Uterus (tissue), 4 donors: Measurements from ENCODE around the gene SGCA. TPM values are rescaled to one million over a fixed set of nuclear protein-coding genes. Genes with fewer than 3 reads are reported as not detected.

Source experiments
- DNase-seq, 2 donors: peaks; one replicate each; pipeline ENCODE4 v3.0.0-alpha.2; 2019 to 2020
- H3K27ac ChIP-seq, 2 donors: fragments of 200-600 bp; sonication (generic); 1 replicate in 1 of 2; 2 replicates in 1 of 2; pipeline ENCODE4 v1.5.1; 2016 to 2018
- H3K27me3 ChIP-seq, 2 donors: fragments of 200-600 bp; sonication (generic); one replicate each; pipeline ENCODE4 v1.5.1; 2018 to 2019; ENCODE audit warnings: control low read depth in 1 of 2
- H3K36me3 ChIP-seq, 2 donors: fragments of 200-600 bp; sonication (generic); one replicate each; pipeline ENCODE4 v1.5.1; 2019; ENCODE audit warnings: control low read depth in 1 of 2
- H3K4me1 ChIP-seq, 2 donors: fragments of 200-600 bp; sonication (generic); one replicate each; pipeline ENCODE4 v1.5.1; 2018 to 2019; ENCODE audit warnings: control low read depth in 1 of 2
- H3K4me3 ChIP-seq, 2 donors: fragments of 200-600 bp; sonication (generic); 1 replicate in 1 of 2; 2 replicates in 1 of 2; pipeline ENCODE4 v1.5.1; 2018 to 2019; ENCODE audit warnings: mild to moderate bottlenecking in 1 of 2
- H3K9me3 ChIP-seq, 2 donors: fragments of 200-600 bp; sonication (generic); one replicate each; pipeline ENCODE4 v1.5.1; 2019; ENCODE audit warnings: control low read depth in 1 of 2
- POLR2A ChIP-seq, 2 donors: fragments of 450-650 bp; IDR thresholded peaks; one replicate each; pipeline ENCODE4 v1.6.1; 2016; ENCODE audit warnings: antibody characterized with exemption in 2 of 2, mild to moderate bottlenecking in 1 of 2, moderate library complexity in 1 of 2
- intact Hi-C: fragments of 100-400 bp; cut with DNase I; formaldehyde crosslinking; loops from one replicate; pipeline ENCODE4 v1.15.1; 2023; ENCODE audit warnings: low total_unique reads
- total RNA-seq, 4 donors: library from RNA; depleted of rRNA in 3 of 4; stranded (reverse); fragments of >200 nt in 3 of 4; gene quantifications; one replicate each; pipeline versions ENCODE4 v1.1.0 to v1.2.4, GENCODE V29; 2014 to 2023
- TF ChIP-seq, protein P1 (sequence below), 4 experiments: fragments of 200-600 bp in 2 of 4; fragments of 450-650 bp in 2 of 4; sonication (generic) in 2 of 4; IDR thresholded peaks; one replicate each; pipeline ENCODE4 v1.5.1; 2016 to 2019; ENCODE audit warnings: antibody characterized with exemption in 4 of 4, mild to moderate bottlenecking in 2 of 4, moderate library complexity in 1 of 4
- donor health status: DM: yes; HTN: yes; CAD: no.

SGCA gene
- total RNA-seq, 4 donors from 2014 or later, result 0.90 to 119 (median 19.6) TPM; not detected in 1

DNA sequence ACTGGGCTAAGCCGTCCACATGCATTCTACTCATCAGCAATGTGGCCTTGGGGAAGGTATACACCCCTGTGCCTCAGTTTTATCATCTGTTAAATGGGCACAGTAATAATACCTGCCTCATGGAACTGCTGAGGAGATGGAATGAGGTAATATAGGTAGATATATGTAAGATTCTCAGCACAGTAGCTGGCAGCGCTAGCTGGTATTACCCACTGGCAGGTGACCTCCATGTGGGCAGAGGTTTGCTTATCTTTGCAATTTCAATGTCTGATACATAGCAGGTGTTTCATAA, 1.2 kb upstream of the SGCA start:
- no peak for DNase-seq
- Histone ChIP-seq H3K4me3 (no peak overlapping the region), H3K4me1 (peaks cover 0 to 3% of the 10 kb centered on the region in 2 donors), H3K27me3 (no peaks in the 10 kb centered on the region), H3K27ac (no peak overlapping the region), H3K9me3 (no peaks in the 10 kb centered on the region), H3K36me3 (no peaks in the 10 kb centered on the region)
- no peak for TF ChIP-seq POLR2A (IDR thresholded peaks at IDR 0.05)
- TF ChIP-seq, protein P1, sequence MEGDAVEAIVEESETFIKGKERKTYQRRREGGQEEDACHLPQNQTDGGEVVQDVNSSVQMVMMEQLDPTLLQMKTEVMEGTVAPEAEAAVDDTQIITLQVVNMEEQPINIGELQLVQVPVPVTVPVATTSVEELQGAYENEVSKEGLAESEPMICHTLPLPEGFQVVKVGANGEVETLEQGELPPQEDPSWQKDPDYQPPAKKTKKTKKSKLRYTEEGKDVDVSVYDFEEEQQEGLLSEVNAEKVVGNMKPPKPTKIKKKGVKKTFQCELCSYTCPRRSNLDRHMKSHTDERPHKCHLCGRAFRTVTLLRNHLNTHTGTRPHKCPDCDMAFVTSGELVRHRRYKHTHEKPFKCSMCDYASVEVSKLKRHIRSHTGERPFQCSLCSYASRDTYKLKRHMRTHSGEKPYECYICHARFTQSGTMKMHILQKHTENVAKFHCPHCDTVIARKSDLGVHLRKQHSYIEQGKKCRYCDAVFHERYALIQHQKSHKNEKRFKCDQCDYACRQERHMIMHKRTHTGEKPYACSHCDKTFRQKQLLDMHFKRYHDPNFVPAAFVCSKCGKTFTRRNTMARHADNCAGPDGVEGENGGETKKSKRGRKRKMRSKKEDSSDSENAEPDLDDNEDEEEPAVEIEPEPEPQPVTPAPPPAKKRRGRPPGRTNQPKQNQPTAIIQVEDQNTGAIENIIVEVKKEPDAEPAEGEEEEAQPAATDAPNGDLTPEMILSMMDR (IDR thresholded peaks at IDR 0.05), result no peak
- intact Hi-C loops, result no loop called here

DNA sequence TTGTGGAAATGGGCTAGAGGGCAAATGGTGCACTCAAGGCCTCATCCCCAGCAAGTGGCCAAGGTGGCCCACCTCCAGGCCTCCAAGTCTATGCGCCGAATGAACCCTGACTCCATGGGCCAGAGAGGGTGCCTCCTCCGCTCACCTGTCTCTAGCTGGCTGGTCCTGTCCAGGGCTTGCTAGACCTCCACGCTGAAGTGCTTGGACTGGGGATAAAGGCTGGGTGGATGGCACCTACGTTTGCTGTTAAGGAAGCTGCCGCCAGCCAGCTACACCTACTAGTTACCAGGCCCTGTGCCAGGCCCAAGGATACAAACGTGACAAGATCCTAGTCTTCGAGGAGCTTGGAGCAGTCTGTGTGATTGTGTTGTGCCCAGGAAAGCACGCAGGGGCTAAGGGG, 739 bp upstream of the SGCA start:
- Histone ChIP-seq H3K36me3 (no peaks in the 10 kb centered on the region), H3K9me3 (no peaks in the 10 kb centered on the region), H3K27ac (peak overlapping the region in 1 of 2 donors; percentile 90), H3K27me3 (no peaks in the 10 kb centered on the region), H3K4me1 (peaks cover 0 to 3% of the 10 kb centered on the region in 2 donors), H3K4me3 (no peak overlapping the region)
- DNase-seq, result no peak
- TF ChIP-seq, protein P1 (IDR thresholded peaks at IDR 0.05), result no peak
- no peak for TF ChIP-seq POLR2A (IDR thresholded peaks at IDR 0.05)
- intact Hi-C loops, result no loop called here

DNA sequence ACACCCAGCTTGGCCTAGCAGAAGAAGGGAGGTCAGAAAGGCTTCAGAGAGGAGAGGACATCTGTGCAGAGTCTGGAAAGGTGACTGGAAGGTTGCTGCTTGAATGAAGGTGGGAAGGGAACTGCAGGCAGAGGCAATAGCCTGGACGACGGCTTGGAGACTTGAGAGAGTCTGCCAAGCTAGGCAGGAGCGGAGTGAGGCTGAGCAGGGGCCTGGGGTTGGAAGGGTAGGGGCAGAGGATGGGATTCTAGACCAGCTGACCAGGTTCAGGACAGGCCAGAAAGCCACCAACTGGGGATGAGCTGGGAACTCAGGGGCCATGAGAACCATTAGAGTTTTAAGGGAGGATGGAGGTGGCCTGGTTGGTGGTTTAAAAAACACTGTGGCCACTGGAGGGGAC, 339 bp upstream of the SGCA start:
- intact Hi-C loops, result no loop called here
- DNase-seq, result no peak

DNA sequence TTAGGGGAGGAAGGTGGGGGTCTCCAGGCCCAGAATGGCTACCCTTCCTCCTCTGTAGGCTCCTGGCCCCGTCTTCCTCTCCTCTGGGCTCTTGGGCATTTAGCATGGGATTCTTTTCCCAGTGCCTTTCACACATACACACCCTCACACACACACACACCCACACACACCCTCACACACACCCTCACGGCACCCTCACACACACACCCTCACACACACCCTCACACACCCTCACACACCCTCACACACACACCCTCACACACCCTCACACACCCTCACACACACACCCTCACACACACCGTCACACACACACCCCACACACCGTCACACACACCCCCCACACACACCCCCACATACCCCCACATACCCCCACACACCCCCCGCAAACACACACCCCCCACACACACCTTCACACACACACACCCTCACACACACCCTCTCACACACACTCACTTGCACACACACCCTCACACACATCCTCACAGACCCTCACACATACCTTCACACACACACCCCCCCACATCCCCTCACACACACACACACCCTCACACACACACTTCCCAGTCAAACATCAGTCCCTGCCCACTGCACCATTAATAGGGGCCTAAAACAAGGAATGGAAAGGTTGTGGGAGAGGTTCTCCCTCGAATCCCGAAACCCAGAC, 845 bp downstream of the SGCA start:
- TF ChIP-seq, protein P1 (IDR thresholded peaks at IDR 0.05), result no peak
- no peak for TF ChIP-seq POLR2A (IDR thresholded peaks at IDR 0.05)
- Histone ChIP-seq H3K4me3 (peak overlapping the region in 1 of 2 donors; percentile 37), H3K4me1 (peaks cover 0 to 3% of the 10 kb centered on the region in 2 donors), H3K9me3 (no peaks in the 10 kb centered on the region), H3K27ac (peak overlapping the region; percentile 61 to 90), H3K36me3 (no peaks in the 10 kb centered on the region), H3K27me3 (no peaks in the 10 kb centered on the region)
- no peak for DNase-seq
- intact Hi-C loops, result no loop called here

More for the DNA sequence above, 339 bp upstream of the SGCA start:
- Histone ChIP-seq H3K27ac (peak overlapping the region; percentile 61 to 90), H3K36me3 (no peaks in the 10 kb centered on the region), H3K4me3 (peak overlapping the region in 1 of 2 donors; percentile 37), H3K9me3 (no peaks in the 10 kb centered on the region), H3K27me3 (no peaks in the 10 kb centered on the region), H3K4me1 (peaks cover 0 to 3% of the 10 kb centered on the region in 2 donors)
- TF ChIP-seq, protein P1 (IDR thresholded peaks at IDR 0.05), result no peak
- no peak for TF ChIP-seq POLR2A (IDR thresholded peaks at IDR 0.05)

DNA sequence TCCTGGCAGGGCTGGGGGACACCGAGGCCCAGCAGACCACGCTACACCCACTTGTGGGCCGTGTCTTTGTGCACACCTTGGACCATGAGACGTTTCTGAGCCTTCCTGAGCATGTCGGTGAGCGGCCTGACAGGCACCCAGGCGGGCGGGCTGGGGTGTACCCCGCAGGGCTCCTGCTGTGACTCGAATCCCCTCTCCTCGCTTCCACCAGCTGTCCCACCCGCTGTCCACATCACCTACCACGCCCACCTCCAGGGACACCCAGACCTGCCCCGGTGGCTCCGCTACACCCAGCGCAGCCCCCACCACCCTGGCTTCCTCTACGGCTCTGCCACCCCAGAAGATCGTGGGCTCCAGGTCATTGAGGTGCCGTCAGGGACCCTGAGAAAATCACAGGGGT, 1.6 kb downstream of the SGCA start:
- no peaks in the 10 kb centered on the region for H3K36me3 ChIP-seq
- H3K9me3 ChIP-seq, result no peaks in the 10 kb centered on the region
- no peak for DNase-seq
- intact Hi-C loops, result no loop called here
- no peak overlapping the region for H3K4me3 ChIP-seq
- H3K4me1 ChIP-seq, result peaks cover 0 to 3% of the 10 kb centered on the region in 2 donors
- no peak overlapping the region for H3K27ac ChIP-seq
- no peak for TF ChIP-seq POLR2A (IDR thresholded peaks at IDR 0.05)
- TF ChIP-seq, protein P1 (IDR thresholded peaks at IDR 0.05), result no peak
- no peaks in the 10 kb centered on the region for H3K27me3 ChIP-seq
